GM11168 (cell line): Measurements from ENCODE around the gene PRUNE1.

Experiments used
- in situ Hi-C: fragments of 300-500 bp; cut with MboI; formaldehyde crosslinking; loops from one replicate; pipeline ENCODE4 v1.12.0; 2022; ENCODE audit warnings: low sequenced_read_pairs; ENCODE audit not compliant: unreplicated experiment

PRUNE1 gene

GRCh38 chr1:151047925-151048644, 39.8 kb downstream of the PRUNE1 start:
- in situ Hi-C loops = no loop called here

- in situ Hi-C loops = no loop called here
Observed at GRCh38 chr1:151048645-151049032, 40.4 kb downstream of the PRUNE1 start.

GRCh38 chr1:151049458-151049857, 41.2 kb downstream of the PRUNE1 start:
- in situ Hi-C loops = no loop called here

GRCh38 chr1:151050051-151050688, 41.9 kb downstream of the PRUNE1 start:
- in situ Hi-C loops = no loop called here

- in situ Hi-C loops = no loop called here
Observed at GRCh38 chr1:151051356-151052009, 43.2 kb downstream of the PRUNE1 start.

GRCh38 chr1:151054971-151055547, 46.8 kb downstream of the PRUNE1 start:
- in situ Hi-C loops = no loop called here

GRCh38 chr1:151055581-151055980, 47.3 kb downstream of the PRUNE1 start:
- in situ Hi-C loops = no loop called here

GRCh38 chr1:151056149-151056548, 47.9 kb downstream of the PRUNE1 start:
- in situ Hi-C loops = no loop called here

- in situ Hi-C loops = no loop called here
Observed at GRCh38 chr1:151058692-151059091, 50.4 kb downstream of the PRUNE1 start.

- in situ Hi-C loops = no loop called here
Observed at GRCh38 chr1:151059109-151060006, 51.1 kb downstream of the PRUNE1 start, which contains the start of gene CDC42SE1. CDC42SE1 (minus strand) TSS chr1:151059622; CDS start chr1:151055730, 3,892 bp downstream.

GRCh38 chr1:151060007-151060656, 51.9 kb downstream of the PRUNE1 start, which contains the start of gene MLLT11:
MLLT11 (plus strand) TSS chr1:151060397; CDS start chr1:151067225, 6,828 bp downstream.
- in situ Hi-C loops = no loop called here

- in situ Hi-C loops = no loop called here
Observed at GRCh38 chr1:151060657-151061421, 52.6 kb downstream of the PRUNE1 start.

- in situ Hi-C loops = no loop called here
Observed at GRCh38 chr1:151061704-151062103, 53.5 kb downstream of the PRUNE1 start.

GRCh38 chr1:151062741-151063371, 54.6 kb downstream of the PRUNE1 start:
- in situ Hi-C loops = no loop called here

GRCh38 chr1:151065089-151065645, 56.9 kb downstream of the PRUNE1 start:
- in situ Hi-C loops = no loop called here

- in situ Hi-C loops = no loop called here
Observed at GRCh38 chr1:151067185-151067584, 58.9 kb downstream of the PRUNE1 start.

GRCh38 chr1:151069103-151069486, 60.8 kb downstream of the PRUNE1 start:
- in situ Hi-C loops = no loop called here
